HG03571 (cell line): Measurements from ENCODE around the gene TUBGCP6.

ENCODE experiments used
- ATAC-seq: cut with Tn5 transposase; IDR thresholded peaks from one replicate; pipeline ENCODE4 v1.9.1; 2021; ENCODE audit not compliant: unreplicated experiment

Gene TUBGCP6

DNA sequence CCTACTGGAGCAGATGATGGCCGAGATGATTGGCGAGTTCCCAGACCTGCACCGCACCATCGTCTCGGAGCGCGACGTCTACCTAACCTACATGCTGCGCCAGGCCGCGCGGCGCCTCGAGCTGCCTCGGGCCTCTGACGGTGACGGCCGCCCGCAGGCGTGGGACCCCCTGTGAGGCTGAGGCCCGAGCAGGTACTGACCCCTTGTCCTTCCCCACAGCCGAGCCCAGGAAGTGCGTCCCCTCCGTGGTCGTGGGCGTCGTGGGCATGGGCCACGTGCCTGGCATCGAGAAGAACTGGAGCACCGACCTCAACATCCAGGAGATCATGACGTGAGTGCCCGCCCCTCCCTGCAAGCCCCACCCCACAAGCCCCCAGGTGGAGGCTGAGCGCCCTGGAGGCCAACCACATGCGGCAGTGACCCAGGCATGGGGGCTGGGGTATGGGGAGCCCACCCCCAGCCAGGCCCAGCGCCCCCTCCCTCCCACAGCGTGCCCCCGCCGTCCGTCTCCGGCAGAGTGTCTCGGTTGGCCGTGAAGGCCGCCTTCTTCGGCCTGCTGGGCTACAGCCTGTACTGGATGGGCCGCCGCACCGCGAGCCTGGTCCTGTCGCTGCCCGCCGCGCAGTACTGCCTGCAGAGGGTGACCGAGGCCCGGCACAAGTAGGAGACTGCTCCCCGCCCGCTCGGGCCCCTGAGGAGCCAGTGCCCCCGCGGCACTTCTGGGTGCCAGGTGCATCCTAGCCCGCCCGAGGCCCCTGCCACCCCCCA is 46.8 kb downstream of the TUBGCP6 start:
- ATAC-seq, result no peak

DNA sequence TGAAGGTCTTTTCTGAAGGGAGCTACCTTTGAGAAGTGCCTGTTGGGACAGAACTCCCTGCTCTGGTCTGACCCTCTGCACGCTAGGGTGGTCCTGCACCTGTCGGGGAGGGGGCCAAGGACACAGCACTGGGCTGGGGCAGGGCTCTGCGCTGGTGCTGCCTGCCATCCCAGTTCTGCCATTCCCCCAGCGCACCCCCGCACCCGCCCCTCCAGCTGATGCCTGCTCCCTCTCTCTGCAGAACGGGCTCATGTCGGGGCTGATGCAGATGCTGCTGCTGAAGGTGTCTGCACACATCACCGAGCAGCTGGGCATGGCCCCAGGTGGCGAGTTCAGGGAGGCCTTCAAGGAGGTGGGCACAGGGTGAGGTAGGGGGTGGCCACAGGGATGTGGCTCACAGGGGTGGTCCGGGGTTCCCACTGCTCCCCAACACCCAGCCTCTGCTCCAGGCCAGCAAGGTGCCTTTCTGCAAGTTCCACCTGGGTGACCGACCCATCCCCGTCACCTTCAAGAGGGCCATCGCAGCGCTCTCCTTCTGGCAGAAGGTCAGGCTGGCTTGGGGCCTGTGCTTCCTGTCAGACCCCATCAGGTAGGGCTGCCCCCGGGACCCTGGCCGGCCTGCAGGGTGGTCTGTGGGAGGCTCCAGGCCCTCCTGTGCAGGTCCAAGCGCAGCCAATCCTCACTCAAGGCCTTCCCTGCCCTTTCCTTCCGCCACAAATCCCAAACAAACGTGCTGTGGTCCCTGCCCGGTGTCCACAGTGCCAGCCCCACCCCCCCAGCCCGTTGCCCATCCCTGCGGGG is 47.6 kb downstream of the TUBGCP6 start:
- no peak for ATAC-seq

- ATAC-seq, result no peak
Observed at GRCh38 chr22:50196256-50196655, 48.6 kb downstream of the TUBGCP6 start.

DNA sequence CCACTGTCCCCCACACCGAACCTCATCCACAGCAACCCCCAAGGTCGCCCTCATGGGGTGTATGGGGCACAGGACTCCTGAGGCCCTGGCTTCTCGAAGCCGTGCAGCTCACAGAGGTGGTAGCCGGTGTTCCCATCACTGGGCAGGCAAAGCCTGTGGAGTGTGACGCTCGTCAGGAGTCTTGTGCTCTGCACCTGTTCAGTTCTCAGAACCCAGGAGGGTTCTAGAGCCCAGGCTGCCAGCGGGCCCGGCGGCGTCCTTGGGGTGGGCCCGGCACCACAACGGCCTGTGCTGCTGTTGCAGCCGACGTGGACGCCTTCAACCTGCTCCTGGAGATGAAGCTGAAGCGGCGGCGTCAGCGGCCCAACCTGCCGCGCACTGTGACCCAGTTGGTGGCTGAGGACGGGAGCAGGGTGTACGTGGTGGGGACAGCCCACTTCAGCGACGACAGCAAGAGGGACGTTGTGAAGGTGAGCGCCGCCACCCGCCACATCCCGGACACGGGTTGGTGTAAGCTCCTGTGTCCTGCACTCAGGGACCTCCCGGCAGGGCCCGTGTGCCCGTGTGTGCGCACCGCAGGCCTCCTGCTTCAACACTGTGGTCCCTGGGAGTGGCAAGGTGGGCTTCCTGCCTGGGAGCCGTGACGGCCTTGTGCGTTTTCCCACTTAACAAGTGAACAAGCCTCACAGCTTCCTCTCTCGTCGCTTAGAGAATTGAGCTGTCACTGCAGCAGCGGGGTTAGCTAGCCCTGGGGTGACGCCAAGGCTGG is 50.6 kb downstream of the TUBGCP6 start:
- no peak for ATAC-seq

- no peak for ATAC-seq
Observed at GRCh38 chr22:50193621-50194020, 51.2 kb downstream of the TUBGCP6 start.

GRCh38 chr22:50192436-50193204 is 52.2 kb downstream of the TUBGCP6 start:
- no peak for ATAC-seq

DNA sequence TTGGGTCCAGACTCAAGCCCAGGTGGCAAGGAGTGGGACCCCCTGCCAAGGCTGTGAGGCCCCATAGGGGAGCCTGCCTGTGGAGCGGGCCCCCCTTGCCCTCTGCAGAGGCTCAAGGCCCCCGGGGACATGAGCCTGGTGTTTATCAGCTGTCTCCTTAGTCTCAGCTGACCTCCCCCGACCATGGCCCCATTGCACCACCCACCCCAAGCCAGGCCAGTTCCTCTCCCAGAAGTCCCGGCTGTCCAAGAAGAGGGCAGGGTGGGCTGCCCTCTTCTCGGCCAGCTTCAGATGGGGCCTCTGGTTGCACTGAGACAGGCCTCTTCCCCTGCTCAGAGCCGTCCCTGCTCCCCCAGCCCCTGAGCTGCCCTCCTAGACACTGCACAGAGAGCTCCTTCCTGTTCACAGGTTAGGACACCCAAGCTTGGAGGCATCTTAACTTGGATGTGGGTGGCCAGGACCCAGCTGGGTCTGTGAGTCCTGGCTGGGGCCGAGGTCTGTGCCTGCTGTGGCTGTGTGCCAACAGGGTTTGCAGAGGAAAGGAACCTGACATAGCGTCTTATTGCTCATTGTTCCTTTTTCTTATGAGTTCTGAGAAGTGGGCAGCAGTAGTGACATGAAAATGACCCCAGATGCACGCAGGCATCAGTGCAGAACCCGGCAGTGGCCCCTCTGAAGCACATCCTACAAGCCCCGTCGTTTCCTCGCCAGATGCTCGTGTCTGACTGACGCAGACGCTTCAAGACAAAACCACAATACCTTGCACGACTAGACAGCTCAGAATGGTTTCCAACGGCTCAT is 53.7 kb downstream of the TUBGCP6 start:
- ATAC-seq, result no peak

- peak; percentile 34 for ATAC-seq
Observed at GRCh38 chr22:50190182-50190940, 54.5 kb downstream of the TUBGCP6 start.

DNA sequence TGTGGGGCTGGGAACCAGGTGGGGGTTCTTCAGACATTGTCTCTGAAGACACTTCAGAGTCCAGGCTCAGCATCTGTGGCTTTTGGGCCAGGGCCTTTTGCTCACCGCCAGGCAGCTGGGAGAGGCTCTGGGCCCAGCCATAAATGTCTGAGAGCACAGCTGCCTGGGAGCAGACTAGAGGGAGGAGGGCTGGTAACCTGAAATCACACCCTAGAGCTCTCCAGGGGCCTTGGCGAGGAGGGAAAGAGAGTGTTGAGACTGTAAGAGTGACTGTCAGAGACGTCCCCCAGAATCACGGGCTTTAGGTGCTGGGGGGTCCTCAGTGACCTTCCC is 55.0 kb downstream of the TUBGCP6 start:
- no peak for ATAC-seq

DNA sequence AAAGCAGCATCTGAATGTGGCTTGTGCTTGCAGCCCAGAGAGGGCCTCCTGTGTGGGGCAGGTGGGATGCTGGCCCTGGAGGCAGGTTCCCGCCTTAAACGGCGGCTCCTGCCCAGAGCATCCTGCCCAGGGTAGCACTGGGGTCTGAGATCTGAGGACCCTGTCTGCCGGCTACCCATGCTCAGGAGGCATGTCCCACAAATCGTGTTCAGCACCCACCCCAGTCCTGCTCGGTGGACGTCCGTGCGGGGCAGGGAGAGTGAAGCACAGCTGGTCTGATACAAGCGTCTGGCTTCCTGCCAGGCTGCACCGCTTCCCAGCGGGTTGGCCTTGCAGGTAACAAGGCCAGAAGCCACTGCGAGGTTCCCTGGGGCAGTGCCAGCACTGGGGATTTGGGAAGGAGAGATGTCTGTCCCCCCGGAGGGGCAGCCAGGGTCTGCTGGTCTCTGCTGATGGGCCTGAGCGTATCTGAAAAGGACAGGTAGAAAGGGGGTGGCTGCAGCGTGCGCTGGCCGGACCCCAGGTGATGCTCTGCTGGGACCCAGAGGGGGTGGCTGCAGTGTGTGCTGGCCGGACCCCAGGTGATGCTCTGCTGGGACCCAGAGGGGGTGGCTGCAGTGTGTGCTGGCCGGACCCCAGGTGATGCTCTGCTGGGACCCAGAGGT is 55.5 kb downstream of the TUBGCP6 start:
- ATAC-seq, result no peak

DNA sequence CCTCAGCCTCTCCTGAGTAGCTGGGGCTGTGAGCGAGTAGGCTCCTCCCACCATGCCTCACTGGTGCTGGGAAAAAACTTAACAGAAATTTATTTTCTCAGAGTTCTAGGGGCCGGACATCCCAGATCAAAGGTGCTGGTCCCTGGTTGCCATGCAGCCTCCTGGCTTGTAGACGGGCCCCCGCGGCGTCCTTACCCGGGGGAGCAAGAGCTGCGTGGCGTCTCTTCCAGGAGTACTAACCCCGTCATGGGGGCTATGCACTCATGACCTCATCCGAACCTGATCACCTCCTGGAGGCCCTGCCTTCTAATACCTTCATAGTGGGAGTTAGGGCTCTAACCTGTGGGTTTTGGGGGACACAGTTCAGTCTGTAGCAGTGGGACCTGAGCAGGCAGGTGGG is 56.5 kb downstream of the TUBGCP6 start:
- no peak for ATAC-seq

GRCh38 chr22:50186761-50187523 is 57.9 kb downstream of the TUBGCP6 start:
- ATAC-seq, result no peak

- ATAC-seq, result no peak
Observed at GRCh38 chr22:50186181-50186714, 58.6 kb downstream of the TUBGCP6 start.

- ATAC-seq, result no peak
Observed at GRCh38 chr22:50185375-50186087, 59.3 kb downstream of the TUBGCP6 start, which contains the start of gene TRABD. TRABD (plus strand) TSS chr22:50185913; CDS start chr22:50193061, 7,148 bp downstream.

DNA sequence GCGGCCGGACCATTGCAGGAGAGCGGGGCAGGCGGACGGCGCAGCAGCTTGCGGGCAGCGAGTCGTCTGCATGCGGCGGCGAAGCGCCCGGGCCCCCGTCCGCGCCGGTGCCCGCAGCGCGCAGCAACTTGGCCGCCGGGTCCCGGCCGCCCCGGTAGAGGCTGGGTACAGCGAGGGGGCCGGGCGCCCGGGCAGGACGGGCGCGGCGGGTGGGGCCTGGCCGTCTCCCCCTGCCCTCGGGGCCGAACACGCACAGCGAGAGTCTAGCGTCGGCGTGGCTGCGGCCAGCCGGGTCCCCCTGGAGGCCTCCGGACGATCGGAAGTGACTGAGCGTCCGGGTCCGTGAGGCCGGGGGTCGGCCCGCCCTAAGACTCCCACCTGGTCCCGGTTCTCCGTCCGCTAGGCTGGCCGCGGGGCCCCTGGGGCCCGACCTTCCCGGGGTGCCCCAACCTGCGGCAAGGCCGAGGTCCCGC is 59.9 kb downstream of the TUBGCP6 start:
- no peak for ATAC-seq

DNA sequence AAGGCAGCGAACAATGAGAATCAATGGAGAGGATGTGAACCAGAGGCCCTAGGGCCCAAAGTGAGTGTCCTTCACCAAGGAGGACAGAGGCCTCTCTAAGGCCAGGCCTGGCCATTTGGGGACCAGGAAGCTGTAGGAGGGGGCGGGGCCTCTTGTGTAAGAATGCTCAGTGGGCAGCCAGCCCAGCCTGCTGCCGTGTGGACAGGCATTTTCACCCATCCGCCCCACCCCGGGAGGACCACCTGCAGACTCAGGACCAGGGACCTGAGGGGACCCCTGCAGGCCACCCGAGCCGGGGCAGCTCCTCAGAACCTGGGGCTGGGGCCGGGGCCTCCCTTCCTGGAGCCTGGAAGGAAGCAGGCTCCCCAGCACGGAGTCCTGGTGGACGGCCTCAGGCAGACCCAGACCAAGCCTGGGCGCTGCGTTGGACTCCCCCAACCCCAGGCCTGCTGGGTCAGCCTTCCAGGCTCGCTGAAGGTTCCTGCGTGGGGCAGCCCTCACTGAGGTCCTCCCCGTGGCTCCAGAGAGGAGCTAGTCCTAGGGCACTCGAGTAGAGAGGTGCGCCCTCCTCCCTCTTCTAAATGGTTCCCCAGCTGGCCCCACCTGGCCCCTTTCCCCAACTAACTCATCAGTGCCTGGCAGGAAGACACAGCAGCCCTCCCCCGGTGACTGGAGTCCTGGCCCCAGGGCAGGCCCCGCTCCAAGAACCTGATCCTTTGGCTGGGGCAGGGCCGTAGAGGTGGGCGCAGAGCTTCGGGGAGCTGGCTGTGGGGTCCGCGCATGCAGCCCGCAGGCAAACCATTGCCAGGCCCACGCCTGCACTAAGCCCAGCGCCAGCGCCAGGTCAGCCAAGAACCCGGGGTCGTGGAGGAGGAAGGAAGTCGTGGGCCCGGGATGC is 60.6 kb downstream of the TUBGCP6 start:
- no peak for ATAC-seq
